ENCODE results near the gene ANAPC7.
"Not testable (repeated sequence)": the region's sequence is repeated elsewhere in the genome, so short reads cannot be mapped to it uniquely, and the experiment has no call there.

Gene ANAPC7

DNA sequence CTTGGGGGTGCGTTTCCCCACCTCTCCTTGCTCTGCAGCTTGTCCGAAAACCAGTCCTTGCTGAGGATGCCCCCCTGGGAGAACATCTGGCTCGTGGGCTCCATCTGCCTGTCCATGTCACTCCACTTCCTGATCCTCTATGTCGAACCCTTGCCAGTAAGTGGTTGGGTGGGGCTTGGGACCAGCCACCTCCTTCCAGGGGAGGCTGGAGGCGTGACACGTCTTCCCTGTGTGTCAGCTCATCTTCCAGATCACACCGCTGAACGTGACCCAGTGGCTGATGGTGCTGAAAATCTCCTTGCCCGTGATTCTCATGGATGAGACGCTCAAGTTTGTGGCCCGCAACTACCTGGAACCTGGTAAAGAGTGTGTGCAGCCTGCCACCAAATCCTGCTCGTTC lies 57.5 kb downstream of the ANAPC7 start:
- no peak for DNase-seq

GRCh38 chr12:110345176-110345661 lies 58.3 kb downstream of the ANAPC7 start:
- DNase-seq = peak; percentile 96

DNA sequence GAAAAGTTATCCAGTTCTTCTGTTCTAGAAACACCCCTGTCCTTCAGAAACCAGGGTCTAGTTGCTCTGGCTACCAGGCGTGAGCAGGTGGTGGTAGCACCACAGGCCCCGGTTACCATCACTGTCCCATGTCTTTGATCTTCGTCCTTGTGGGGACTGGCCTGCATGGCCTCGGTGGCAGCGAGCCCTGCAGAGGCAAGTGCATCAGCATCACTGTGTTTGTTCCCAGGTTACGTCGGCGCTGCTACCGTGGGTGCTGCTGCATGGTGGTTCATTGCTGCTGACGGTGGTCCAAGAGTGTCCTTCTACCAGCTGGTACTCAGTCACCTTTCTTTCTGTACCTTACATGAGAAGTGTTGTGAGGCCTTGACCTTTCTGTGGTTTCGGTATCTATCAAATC lies 58.9 kb downstream of the ANAPC7 start:
- DNase-seq = peak; percentile 45

- DNase-seq = no peak
Measured at GRCh38 chr12:110343736-110344555, 59.6 kb downstream of the ANAPC7 start.

GRCh38 chr12:110343114-110343513 lies 60.4 kb downstream of the ANAPC7 start:
- DNase-seq = no peak

GRCh38 chr12:110342157-110342556 lies 61.4 kb downstream of the ANAPC7 start:
- DNase-seq = no peak

DNA sequence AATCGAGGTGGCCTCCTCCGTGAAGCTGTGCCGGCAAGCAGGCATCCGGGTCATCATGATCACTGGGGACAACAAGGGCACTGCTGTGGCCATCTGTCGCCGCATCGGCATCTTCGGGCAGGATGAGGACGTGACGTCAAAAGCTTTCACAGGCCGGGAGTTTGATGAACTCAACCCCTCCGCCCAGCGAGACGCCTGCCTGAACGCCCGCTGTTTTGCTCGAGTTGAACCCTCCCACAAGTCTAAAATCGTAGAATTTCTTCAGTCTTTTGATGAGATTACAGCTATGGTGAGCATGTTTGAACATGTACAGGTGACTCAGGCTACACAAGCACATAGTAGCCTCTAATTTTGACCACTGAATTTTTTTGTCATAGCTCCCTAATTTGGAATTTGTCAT lies 62.8 kb downstream of the ANAPC7 start:
- DNase-seq = no peak

DNA sequence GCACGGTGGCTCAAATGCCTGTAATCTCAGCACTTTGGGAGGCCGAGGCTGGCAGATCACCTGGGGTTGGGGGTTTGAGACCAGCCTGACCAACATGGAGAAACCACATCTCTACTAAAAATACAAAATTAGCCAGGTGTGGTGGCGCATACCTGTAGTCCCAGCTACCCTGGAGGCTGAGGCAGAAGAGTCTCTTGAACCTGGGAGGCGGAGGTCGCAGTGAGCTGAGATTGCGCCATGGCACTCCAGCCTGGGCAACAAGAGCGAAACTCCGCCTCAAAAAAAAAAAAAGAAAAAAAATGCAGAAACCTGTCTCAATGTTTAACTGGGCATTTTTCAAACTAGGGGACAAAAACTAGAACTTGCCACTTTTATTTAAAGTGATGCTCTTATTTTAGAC lies 63.2 kb downstream of the ANAPC7 start:
- not testable (repeated sequence) for DNase-seq

- DNase-seq = no peak
Measured at GRCh38 chr12:110339184-110339952, 64.1 kb downstream of the ANAPC7 start.

GRCh38 chr12:110338754-110339153 lies 64.8 kb downstream of the ANAPC7 start:
- DNase-seq = peak; percentile 31

GRCh38 chr12:110337912-110338710 lies 65.4 kb downstream of the ANAPC7 start:
- DNase-seq = no peak

- no peak for DNase-seq
Measured at GRCh38 chr12:110335481-110336045, 67.9 kb downstream of the ANAPC7 start.

DNA sequence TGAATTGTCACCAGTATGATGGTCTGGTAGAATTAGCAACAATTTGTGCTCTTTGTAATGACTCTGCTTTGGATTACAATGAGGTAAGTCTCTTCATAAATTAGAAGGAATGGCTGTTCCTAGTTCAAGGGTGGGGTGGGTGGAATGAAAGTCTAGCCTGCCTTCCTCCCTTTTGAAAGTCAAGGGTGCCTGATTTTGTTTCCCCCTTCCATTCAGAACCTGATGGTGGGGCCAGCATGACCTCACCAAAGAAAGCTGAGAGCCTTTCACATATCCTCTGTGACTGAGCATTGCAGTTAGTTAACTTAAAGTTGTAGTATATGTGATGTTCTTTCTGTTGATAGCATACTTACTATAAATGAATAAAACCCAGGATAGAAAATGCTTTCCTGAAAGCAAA lies 70.3 kb downstream of the ANAPC7 start:
- no peak for DNase-seq

GRCh38 chr12:110330544-110330943 lies 73.0 kb downstream of the ANAPC7 start:
- DNase-seq = no peak

- DNase-seq = no peak
Measured at GRCh38 chr12:110330124-110330523, 73.4 kb downstream of the ANAPC7 start.

GRCh38 chr12:110329710-110330109 lies 73.8 kb downstream of the ANAPC7 start:
- no peak for DNase-seq
